AML-193 (cell line): ENCODE measurements around the gene TNIP3.

Source experiments
- DNase-seq, 2 experiments: peaks; one replicate each; lab custom pipeline; 2025; lab: John Stamatoyannopoulos, UW

TNIP3 gene

DNA sequence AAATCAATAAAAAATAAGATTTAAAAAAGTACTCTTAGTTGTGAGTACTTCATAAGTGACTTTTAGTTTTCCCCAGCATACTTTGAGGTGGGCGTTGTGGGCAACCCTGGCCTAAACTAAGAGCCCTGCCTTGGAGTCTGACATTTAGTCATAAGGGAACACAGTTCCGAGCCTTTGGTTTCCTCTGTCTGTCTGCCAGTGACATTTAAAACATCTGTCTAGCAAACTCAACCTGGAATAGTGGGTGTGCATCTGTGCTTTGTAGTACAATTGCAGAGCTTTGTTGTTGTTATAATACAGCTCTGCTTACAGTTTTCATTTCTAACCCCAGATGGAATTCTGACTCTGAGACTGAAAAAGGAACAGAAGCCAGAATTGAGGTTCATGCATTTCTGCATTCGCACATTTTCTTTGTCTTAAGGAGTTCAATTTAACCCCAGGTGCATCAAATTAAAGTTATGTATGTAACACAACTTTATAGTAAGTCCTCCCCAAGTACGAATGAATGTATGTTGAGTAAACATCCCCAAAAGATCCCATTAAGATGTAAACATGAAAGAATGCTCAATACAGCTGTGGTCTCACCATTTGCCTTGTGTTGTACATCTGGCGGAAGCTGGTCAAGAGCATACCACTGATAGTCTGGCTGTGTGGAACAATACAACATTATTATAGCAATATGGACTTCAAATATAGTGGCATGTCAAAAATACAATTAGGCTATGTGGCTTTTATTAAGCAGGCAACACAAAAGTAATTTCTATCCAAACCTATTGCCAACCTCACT is 25.9 kb downstream of the TNIP3 start:
- DNase-seq, result no peak

DNA sequence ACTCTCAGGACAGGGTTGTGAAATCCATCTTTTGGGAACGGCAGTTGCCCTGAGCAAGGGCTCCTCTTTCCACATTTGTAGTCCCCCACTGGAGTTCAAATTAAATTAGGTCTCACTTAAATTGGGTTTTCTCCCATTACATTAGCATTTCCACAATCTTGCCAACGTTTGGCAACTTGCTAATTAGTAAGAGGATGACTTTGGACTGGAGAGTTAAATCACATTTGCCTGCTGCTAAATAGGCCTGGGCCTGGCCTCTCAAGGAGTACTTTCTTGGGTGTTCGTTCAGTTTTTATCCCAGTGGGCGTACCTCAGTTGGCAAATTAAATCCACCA is 33.8 kb downstream of the TNIP3 start:
- no peak for DNase-seq

DNA sequence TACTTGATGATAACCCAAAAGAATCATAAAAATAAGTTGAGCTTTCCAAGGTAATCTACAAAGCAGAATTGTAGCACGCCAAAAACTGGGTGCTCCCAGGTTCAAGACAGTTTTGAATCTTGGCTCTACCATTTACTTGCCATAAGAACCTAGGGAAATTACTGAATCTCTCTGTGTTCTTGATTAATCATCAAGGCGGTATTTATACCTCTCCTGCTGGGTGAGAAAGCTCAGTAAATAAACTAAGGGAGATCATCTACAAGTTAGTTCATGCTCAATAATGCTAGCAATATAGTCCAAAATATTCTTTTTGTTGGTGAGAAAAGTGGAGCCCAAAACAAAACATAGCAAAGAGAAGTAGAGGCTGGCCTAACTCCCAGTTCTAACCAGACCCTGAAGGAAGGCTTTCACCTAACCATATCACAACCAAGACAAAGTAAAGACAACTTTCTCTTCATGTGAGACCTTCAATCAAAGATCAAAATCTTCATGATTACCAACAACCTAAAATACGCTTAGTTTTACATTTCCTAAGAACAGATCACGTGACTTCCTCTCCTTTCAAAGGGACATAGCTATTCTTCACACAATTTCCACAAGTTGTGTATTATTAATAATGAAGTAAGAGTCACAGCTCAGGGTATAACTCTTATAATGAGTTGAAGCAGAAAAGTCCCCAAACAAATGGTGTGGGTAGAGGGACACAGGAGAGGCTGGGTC is 34.4 kb downstream of the TNIP3 start:
- DNase-seq, result no peak

DNA sequence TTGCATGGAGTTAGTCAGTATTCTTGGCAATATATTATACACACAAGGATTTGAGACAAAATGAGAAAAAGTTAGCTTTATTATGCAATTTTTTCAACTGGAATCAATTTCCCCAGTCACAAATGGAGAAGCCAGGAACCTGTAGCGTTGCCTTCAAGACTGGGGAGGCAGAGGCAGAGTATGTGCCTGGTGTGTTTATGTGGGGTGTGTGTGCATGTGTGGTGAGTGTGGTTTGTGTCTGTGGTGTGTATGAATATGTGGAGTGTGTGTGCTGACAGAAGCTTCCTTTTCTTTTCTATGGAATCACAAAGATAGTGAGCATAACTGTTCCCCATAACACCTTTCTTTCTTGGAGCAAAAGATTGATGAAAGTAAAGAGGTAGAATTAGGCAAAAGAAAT is 37.0 kb downstream of the TNIP3 start:
- DNase-seq, result no peak

DNA sequence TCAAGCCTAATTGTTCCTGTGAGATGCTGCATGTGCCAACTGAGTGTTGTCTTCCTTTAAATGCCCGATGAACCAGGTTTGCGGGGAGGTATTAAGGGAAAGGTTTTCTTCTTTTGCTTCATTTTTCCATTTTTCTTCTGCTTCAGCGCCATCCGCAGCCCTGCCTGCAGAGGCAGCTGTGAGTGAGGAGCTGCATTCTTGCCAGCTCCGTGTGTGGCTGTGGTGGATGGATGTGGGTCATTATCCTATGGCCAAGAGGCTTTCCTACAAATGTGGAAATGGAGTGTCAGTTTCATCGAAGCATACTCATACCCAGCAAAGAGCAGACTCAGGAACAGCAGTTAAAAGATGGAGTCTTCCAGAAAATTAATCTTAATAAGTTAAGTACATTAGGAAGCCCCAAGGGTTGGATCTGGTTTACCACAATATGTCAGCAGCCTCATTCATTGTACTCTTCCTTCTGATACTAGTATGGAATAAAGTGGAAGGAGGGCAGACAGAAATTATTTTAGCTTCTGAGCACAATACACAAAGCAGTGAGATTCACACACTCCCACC is 37.6 kb downstream of the TNIP3 start:
- DNase-seq, result no peak

DNA sequence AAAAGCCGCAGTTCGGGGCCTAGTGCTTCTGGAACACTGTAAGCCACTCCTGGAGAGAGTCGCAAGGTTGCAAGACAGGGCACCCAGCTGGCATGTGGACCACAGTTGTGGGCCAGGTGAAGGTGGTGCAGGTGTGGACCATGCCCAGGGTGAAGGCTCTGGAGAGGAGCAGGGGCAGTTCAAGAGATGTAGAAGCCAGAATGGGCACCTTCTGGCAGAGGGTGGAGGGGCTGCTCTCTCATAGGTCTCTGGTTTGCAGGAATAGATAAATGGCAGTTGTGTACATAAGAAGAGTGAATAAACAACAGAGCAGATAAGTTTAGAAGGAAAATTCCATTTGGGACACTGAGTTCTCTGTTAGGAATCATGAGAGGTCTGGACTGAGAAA is 38.6 kb downstream of the TNIP3 start:
- DNase-seq, result no peak

DNA sequence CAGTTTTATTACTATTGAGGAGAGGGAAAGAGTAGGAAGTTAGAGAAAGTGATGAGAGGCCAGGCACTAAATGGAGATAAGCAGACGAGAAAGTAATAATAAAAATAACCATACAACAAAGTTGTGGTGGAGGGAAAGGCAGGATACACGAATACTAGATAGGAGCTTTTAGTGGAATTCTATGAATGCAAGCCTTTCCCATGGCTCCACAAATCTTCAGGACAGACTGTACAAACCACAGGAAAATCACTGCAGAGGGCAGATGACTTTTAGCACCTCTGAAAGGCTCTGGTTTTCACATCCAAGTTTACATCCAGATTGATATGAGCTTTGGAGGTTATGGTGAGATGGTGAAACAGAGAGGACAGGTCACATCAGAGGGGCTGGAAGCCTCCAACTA is 41.5 kb downstream of the TNIP3 start:
- no peak for DNase-seq

DNA sequence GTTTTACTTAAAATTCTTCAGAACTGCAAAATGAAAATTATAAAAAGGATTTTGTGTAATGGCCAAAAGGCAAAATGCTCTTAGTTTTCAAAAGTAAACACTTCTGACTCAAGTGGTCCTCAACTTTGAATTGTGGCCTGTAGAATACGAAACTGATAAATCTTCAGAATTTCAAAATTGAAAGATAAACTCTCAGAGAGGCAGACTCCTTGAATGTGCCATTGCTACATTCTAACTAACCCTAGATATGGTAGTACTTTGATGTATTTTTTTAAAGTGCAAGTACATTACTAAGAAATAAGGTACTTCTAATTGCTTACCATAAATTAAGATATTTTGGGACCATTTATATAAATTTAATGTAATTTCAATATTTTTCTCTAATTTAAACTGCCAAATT is 44.4 kb downstream of the TNIP3 start:
- no peak for DNase-seq

DNA sequence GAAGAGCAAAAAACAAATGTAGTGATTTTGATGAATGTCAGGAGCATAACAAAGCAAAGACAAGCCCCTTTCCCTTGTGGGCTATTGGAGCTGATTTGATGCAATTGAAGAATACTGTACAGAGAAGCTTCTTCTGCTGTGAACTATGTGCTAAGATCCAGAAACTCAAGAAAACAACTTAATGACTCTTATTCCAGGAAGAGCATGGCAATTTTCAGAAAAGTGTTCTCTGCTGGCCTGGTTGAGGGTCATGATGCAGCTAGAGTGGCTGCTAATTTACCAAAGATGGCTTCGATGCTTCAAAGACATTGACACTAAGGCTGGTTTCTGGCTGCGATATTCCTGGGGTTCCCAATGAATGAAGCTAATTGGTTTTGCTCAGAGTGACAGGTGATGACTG is 45.8 kb downstream of the TNIP3 start:
- DNase-seq, result no peak

DNA sequence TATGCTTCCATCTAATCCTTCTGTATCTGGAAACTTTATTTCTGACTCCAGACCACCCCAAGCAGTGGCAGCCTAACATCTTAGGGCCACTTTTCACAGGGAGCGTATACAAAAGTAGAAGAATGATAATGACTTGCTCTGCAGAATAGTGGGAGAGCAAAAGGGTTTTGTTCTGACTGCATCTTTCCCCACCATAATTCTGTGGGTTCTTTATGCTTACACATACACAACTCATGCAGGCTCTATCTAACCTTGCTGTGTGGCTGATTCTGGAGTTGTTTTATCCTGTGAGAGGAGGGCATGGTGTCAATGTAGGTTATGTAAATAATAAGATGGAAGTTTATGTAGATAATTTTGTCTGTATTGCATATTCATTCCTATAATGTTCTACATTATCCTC is 49.4 kb downstream of the TNIP3 start:
- no peak for DNase-seq

DNA sequence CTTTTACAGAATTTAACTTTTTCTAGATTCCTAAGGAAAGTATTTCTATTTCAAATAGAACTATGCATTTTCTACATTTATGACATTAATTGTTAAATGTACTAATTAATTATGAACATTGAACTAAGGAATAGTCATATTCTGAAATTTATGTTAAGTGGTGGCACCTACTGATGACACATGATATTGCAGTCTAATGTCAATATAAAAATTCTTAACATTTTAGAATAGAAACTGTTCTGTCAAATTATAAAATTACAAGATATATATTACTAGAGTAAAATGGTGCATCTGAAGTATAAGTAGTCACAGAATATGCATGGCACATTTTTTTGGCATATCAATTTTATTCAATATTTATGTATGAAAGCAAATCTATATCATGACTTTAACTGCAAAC is 51.6 kb downstream of the TNIP3 start:
- peak in 1 of 2 experiments; percentile 3 for DNase-seq

DNA sequence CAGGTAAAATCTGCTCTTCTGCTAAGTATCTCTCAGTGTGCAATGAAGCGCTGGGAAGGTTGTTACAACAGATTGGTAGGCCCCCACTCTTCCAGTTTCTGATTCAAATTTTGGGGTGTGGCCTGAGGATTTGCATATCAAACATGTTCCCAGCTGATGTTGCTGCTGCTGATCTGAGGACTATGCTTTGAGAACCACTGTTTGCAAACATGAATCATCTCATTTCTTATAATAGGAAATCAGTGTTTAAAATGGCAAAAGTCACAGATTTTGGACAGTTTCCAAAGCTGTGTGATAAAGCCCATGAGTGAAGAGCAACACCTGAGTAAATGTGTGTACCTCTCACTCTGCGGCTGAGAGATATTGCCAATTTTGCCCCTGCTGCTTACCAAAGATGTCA is 55.6 kb downstream of the TNIP3 start:
- no peak for DNase-seq

DNA sequence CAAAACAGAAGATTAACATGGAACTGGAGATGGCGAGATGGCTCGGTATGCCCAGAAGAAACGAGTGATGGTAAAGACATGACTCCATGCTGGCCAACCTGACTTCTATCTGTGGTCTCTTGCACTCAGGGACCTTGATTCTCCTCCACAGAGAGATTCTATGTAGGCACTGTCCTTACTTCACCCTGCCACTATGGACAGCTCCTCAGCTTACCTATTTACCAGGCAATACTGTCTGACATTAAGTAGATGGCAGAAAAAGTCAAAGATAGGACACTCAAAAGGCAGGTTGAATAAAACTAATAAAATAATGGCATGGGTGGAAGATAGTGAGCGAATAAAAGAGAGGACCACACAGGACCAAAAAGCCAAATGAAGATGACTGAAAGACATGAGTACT is 56.6 kb downstream of the TNIP3 start:
- no peak for DNase-seq

DNA sequence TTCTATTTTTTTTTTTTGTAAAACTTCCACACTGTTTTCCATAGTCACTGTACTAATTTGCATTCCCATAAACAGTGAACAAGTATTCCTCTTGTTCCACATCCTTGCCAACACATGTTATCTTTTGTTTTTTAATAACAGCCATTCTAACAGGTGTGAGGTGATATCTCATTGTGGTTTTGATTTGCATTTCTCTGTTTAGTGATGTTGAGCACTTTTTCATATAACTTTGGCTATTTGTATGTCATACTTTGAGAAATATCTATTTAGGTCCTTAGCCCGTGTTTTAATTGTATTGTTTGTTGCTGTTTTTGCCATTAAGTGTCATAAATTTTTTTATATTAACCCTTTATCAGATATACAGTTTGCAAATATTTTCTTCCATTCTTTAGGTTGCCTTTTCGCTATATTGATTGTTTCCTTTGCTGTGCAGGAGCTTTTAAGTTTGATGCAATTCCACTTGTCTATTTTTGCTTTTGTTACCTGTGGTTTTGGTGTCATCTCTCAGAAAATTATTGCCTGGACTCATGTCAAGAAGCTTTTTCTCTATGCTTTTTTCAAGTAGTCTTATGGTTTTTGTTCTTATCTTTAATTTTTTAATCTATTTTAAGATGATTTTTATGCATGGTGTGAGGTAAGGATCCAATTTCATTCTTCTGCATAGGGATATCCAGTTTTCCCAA is 63.9 kb downstream of the TNIP3 start:
- no peak for DNase-seq

DNA sequence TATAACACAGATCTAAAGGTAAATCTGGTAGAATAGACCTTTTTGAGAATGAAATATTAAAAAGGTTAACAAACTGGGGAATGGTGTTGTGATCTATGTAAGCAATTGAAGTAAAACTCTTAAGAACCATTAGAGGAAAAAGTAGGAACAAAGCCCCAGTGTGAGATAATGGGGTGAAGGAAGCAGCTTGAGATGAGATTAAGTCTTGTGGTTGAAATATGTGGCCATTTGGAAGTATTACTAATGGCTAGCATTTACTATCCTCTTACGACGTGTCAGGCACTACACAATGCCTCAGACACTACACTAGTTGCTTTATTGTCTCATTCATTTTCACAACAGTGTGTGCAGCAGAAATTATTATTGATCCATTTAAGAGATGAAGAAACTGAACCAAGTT is 65.9 kb downstream of the TNIP3 start:
- no peak for DNase-seq

DNA sequence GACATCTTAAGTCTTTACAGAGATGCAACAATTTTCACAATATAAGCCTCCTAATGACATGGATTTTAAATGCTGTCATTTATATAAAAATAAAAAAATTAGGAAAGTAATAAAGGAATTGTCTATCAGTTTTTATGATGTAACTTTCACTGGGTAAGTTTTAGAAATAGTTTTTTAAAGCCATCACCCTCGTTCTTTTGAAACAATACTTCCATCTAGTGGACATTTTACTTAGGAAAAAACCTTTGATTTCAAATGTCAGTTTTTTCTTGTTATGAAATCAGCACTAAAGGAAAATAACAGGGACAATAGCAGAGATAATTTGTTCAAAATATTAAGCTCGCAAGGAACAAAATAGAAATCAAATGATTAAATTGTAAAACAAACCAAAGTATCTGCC is 67.5 kb downstream of the TNIP3 start:
- DNase-seq, result peak in 1 of 2 experiments; percentile 24

DNA sequence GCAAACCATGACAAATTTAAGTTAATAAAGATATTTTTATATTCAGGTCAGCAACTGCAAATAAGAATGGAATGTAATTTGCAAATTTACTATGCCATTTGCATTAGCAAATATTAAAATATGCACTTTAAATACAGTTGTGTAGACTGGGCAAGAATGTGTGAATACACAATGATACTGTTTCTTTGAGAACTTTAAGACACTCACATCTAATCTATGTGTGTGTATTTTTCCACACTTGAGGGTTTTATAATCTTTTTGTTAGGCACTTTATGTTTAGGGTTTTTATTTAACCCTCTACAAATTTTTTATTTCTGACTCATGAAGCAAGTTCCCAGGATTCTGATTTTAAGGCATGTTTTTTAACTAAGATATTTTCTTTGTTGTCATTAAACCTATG is 67.9 kb downstream of the TNIP3 start:
- DNase-seq, result no peak

DNA sequence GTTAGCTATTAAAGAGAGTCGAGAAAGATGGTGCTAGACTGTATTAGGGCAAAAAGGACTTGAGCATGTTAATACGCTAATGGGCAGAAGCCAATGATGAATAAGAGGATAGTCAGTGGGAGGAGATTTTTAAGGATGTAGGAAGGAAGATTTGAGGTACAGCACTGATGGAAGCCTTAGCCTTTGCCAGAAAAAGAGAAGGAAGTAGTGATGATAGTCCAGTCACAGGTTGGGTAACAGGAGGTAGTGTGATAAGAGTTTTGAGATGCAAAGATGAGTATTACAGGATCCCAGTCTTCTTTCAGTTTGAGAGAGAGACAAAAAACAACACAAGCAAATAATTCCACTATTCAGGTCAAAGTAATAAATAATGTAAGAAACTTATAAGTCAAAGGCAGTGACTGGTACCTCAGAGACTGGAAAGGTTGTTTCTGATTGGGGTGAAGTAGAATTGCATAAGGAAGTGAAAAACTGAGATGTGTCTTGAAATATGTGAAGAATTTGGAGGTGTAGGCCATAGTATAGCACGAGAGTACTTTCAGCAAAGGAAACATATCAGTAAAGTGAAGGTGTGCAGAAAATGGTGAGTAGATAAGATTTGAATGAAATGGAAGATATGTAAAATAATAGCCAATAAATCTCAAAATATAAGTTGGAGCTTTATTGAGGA is 69.7 kb downstream of the TNIP3 start:
- no peak for DNase-seq

DNA sequence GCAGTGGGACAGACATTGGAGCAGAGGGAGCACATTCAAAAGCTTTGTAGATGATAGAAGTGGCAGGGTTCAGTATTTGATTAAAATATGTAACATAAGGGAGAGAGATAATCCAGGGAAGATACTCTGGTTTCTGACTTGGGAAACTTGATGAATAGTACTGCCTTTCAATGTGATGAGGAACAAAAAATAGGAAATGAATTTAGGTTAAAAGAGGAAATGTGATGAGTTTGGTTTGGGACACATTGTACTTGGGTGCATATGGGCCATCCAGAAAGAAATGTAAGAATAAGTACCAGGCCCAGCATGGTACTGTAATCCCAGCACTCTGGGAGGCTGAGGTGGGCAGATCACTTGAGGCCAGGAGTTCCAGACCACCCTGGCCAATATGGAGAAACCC is 70.9 kb downstream of the TNIP3 start:
- DNase-seq, result no peak

DNA sequence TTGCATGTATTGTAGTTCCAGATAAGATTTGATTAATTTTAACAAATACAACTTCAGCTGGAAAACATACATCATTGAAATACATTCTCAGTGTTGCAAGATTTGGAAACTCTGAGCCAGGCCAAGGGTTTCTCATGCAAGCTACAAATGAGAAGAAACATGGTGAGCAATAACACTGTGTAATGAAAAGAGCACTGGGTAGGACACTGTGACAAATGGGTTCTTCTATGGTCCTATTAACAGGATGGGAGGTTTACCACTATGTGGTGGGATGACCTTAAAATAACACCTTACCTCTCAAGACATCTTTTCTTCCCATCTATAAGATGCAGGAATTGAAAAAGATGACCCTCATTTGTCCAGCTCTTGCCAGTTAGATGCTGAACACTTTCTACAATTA is 72.2 kb downstream of the TNIP3 start:
- DNase-seq, result no peak

DNA sequence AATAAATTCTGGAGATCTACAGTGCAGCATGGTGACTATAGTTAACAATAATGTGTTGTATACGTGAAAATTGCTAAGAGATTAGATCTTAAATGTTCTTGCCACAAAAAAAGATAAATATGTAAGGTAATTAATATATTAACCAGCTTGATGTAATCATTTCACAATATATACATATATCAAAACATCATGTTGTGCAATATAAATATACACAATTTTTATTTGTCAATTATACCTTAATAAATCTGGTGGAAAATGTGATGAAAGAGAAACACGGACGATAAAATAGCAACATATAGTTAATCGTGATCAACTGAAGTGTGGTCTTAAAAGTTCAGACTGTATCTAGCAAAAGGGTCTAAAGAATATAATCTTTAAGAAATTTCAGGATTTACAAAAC is 75.3 kb downstream of the TNIP3 start:
- DNase-seq, result no peak
